Suppressor macrophage treated with lipopolysaccharide for 4 hours (primary cell): ENCODE results near the gene MED25.

ENCODE experiments used
- DNase-seq: peaks from one replicate; pipeline ENCODE4 v3.0.0-alpha.2; 2020

The MED25 gene

DNA sequence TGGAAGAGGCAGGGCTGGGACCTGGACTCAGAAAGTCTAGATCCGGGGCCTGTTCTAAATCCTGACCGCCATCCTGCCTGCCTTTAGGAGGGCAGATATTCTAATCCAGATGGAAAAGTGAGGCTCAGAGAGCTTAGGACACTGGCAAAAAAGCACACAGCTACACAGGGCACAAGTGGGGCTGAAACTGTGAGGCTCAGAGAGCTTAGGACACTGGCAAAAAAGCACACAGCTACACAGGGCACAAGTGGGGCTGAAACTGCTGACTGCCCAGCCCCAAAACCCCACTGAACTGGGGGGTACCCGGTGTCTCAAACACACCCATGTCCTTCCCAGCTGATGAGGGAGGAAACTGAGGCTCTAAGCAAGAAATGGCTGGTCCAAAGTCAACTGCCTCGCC is 57.1 kb downstream of the MED25 start:
- no peak for DNase-seq

DNA sequence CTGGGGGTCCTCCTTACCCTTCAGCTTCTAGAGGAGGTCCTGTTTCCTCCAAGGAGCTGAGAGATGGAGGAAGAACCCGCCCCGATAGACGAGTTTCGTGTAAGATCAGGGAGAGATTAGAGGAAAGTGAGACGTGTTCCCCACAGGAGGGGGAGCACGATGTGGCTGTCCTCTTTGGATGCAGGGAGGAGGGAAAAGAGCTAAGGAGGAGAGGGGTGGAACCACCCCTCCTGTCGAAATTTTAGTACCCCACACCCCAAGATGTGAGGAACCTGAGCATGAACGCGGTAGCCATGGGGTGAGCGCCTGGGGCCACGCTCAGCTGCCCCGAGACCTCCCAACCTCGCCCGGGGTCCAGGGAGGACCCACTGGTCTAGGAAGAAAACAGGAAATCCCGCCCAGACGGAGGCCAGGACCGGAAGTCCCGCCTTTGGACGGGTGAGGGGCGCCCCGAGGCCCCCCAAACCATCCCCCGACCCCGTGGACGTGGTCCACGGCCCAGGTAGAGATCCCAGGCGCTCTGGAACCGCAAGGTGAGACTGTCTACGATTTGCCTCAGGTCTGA is 57.9 kb downstream of the MED25 start:
- no peak for DNase-seq

- DNase-seq = peak; percentile 99
These were observed 58.4 kb downstream of the MED25 start for GRCh38 chr19:49876422-49877019.

- DNase-seq = peak; percentile 100
These were observed 59.2 kb downstream of the MED25 start, which contains the start of the genes AKT1S1 and TBC1D17 for GRCh38 chr19:49877020-49877878. AKT1S1 (minus strand) TSS chr19:49877355; CDS start chr19:49873295, 4,060 bp downstream. TBC1D17 (plus strand) TSS chr19:49877702; CDS start chr19:49877724, 22 bp downstream.

GRCh38 chr19:49877879-49878743 is 60.0 kb downstream of the MED25 start:
- peak; percentile 99 for DNase-seq

GRCh38 chr19:49878744-49879070 is 60.6 kb downstream of the MED25 start:
- DNase-seq = no peak

GRCh38 chr19:49879243-49879963 is 61.3 kb downstream of the MED25 start:
- peak; percentile 48 for DNase-seq

DNA sequence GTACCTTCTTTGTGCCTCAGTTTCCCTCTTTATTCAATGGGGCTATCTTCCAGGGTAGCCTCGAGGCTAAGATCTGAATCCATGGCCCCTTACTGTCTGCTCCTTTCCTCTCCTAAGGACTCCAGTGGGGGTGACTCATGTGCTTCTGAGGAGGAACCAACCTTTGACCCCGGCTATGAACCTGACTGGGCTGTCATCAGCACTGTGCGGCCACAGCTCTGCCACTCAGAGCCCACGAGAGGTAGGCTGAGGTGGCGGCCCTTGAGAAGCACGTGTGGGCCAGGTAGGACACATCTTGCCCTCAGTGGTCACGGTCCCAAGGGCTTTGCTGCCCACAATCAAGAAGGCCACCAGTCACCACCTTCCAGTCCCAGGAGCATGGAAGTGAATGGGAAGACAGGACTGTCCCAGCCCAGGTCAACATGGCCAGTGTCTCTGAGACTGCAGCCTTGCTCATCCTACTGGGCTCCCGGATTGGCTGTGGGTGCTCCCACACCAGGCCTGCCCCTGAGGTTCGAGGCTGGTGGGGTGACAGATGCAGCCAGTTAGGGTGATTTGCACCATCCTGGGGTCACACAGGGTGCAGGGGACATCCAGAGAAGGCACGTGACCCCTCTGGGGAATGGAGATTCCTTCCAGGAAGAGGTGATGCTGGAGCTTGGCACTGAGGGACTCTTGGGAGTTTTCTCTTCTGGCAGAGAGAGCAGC is 62.2 kb downstream of the MED25 start:
- no peak for DNase-seq

- no peak for DNase-seq
These were observed 63.1 kb downstream of the MED25 start for GRCh38 chr19:49881186-49881585.

DNA sequence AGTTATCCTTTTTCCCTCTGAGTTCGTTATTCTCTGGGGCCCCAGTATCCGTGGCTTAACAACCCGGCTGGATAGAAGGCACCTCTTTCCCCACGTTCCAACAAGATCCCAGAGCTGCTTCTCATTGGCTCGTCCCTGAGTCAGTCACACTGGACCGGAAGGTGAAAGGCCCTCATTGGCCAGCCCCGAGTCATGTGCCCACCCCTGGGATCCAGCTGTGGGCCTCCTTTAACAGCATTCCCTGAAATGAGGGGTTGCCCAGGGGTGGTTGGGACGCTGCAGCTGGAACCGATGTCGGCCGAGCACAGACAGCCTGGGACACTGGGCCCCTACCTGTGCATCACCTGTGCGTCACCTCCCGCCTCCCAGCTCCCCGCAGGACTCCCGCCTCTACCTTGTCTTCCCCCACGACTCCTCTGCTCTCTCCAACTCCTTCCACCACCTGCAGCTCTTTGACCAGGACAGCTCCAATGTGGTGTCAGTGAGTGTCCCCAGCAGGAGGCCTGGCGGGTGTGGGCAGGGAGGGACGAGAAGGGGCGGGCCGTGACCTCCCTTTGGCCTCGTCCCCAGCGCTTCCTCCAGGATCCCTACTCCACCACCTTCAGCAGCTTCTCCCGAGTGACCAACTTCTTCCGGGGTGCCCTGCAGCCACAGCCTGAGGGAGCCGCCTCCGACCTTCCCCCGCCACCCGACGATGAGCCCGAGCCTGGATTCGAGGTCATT is 63.7 kb downstream of the MED25 start:
- no peak for DNase-seq

- no peak for DNase-seq
These were observed 64.6 kb downstream of the MED25 start for GRCh38 chr19:49882643-49883042.

- DNase-seq = no peak
These were observed 65.0 kb downstream of the MED25 start for GRCh38 chr19:49883094-49883493.

- DNase-seq = no peak
These were observed 66.0 kb downstream of the MED25 start for GRCh38 chr19:49884109-49884508.

- DNase-seq = no peak
These were observed 66.7 kb downstream of the MED25 start for GRCh38 chr19:49884760-49885159.
